B cell (primary cell): ENCODE measurements around the gene CCDC85C. TPM values are rescaled to one million over a fixed set of nuclear protein-coding genes. Genes with fewer than 3 reads are reported as not detected.

Source experiments
- ATAC-seq: fragments of 200-7000 bp; cut with Tn5 transposase; one replicate; pipeline ENCODE4 v1.10.0; 2021; ENCODE audit warnings: low read depth, mild to moderate bottlenecking, moderate number of reproducible peaks, moderate library complexity
- CTCF ChIA-PET: fragments of 350-600 bp; sonication (Branson Sonifier 250); formaldehyde crosslinking; loops from one replicate; lab custom pipeline; 2021; ENCODE audit warnings: antibody characterized with exemption, inconsistent platforms; lab: Charles Lee
- POLR2A ChIA-PET: fragments of 350-600 bp; sonication (Branson Sonifier 250); formaldehyde crosslinking; loops from one replicate; lab custom pipeline; 2021; ENCODE audit warnings: antibody characterized with exemption; lab: Charles Lee
- DNase-seq: peaks from one replicate; pipeline ENCODE4 v3.0.0; 2013
- H2AFZ ChIP-seq: 2 replicates; pipeline ENCODE4 v1.6.1; 2012; ENCODE audit warnings: mild to moderate bottlenecking, low read depth, low read length; ENCODE audit not compliant: insufficient read depth, poor library complexity, severe bottlenecking
- H3K27ac ChIP-seq, 2 donors: 1 replicate in 1 of 2; 2 replicates in 1 of 2; pipeline ENCODE4 v1.5.1; 2012 to 2013; ENCODE audit warnings: low read length in 2 of 2, mild to moderate bottlenecking in 2 of 2, moderate library complexity in 1 of 2
- H3K27me3 ChIP-seq, 4 experiments: fragments of 200-600 bp in 1 of 4; sonication (generic) in 1 of 4; replicated peaks in 1 of 4; 1 replicate in 2 of 4; 2 replicates in 2 of 4; pipeline versions ENCODE4 v1.6.1 to v1.7.0; 2013 to 2016; ENCODE audit warnings: low read length in 3 of 4, mild to moderate bottlenecking in 2 of 4, mixed read lengths in 1 of 4, moderate library complexity in 1 of 4; ENCODE audit not compliant: insufficient read depth in 4 of 4, control insufficient read depth in 3 of 4; ENCODE audit errors: control extremely low read depth in 1 of 4
- H3K36me3 ChIP-seq, 2 experiments: replicated peaks in 1 of 2; 1 replicate in 1 of 2; 2 replicates in 1 of 2; pipeline versions ENCODE4 v1.6.1 to v1.7.1; 2013; ENCODE audit warnings: low read length in 1 of 2; ENCODE audit not compliant: insufficient read depth in 2 of 2, control insufficient read depth in 1 of 2; ENCODE audit errors: control extremely low read depth in 1 of 2, extremely low read depth in 1 of 2
- H3K4me1 ChIP-seq, 2 donors: fragments of 200-600 bp in 1 of 2; sonication (generic) in 1 of 2; 1 replicate in 1 of 2; 2 replicates in 1 of 2; pipeline versions ENCODE4 v1.5.1 to v1.6.1; 2013 to 2017; ENCODE audit warnings: low read length in 2 of 2; ENCODE audit not compliant: control insufficient read depth in 2 of 2, insufficient read depth in 2 of 2
- H3K4me2 ChIP-seq: replicated peaks from 2 replicates; pipeline ENCODE3; 2012; ENCODE audit warnings: mild to moderate bottlenecking, low read depth, low read length; ENCODE audit not compliant: poor library complexity, severe bottlenecking
- H3K4me3 ChIP-seq, 5 experiments: fragments of 200-600 bp in 1 of 5; sonication (generic) in 1 of 5; 1 replicate in 3 of 5; 2 replicates in 2 of 5; pipeline versions ENCODE4 v1.5.1 to v1.7.0; 2011 to 2016; ENCODE audit warnings: low read length in 4 of 5, mild to moderate bottlenecking in 4 of 5, low read depth in 2 of 5, control low read depth in 1 of 5, moderate library complexity in 1 of 5; ENCODE audit not compliant: insufficient read depth in 1 of 5; ENCODE audit errors: control extremely low read depth in 1 of 5, extremely low read depth in 1 of 5
- H3K79me2 ChIP-seq: fragments of 200-600 bp; sonication (generic); one replicate; pipeline ENCODE4 v1.6.0; 2016; ENCODE audit warnings: low read length; ENCODE audit not compliant: control insufficient read depth, insufficient read depth
- H3K9ac ChIP-seq: fragments of 200-600 bp; sonication (generic); 2 replicates; pipeline ENCODE4 v1.6.1; 2017; ENCODE audit warnings: mild to moderate bottlenecking, low read length, moderate library complexity
- H3K9me3 ChIP-seq, 3 donors: one replicate each; pipeline versions ENCODE4 v1.6.1 to v1.7.1; 2013; ENCODE audit warnings: low read length in 2 of 3; ENCODE audit not compliant: control insufficient read depth in 2 of 3, insufficient read depth in 1 of 3; ENCODE audit errors: control extremely low read depth in 1 of 3
- H4K20me1 ChIP-seq: 2 replicates; pipeline ENCODE4 v1.6.0; 2012; ENCODE audit warnings: mild to moderate bottlenecking, low read length; ENCODE audit not compliant: insufficient read depth, control insufficient read depth, poor library complexity, severe bottlenecking
- H3K27ac Mint-ChIP-seq: one replicate; pipeline ENCODE4 v1.8.0; 2021; ENCODE audit warnings: mixed read lengths
- H3K27me3 Mint-ChIP-seq: one replicate; pipeline ENCODE4 v1.8.0; 2021; ENCODE audit warnings: mixed read lengths
- H3K4me1 Mint-ChIP-seq: one replicate; pipeline ENCODE4 v1.8.0; 2021; ENCODE audit warnings: mixed read lengths
- H3K4me3 Mint-ChIP-seq: one replicate; pipeline ENCODE4 v1.8.0; 2021; ENCODE audit warnings: mixed read lengths
- H3K9me3 Mint-ChIP-seq: one replicate; pipeline ENCODE4 v1.8.0; 2022; ENCODE audit warnings: mixed read lengths; ENCODE audit not compliant: insufficient read depth
- CTCF ChIP-seq: fragments of 200-600 bp; IDR thresholded peaks from one replicate; pipeline ENCODE4 v1.8.0; 2022; ENCODE audit warnings: antibody characterized with exemption, mild to moderate bottlenecking
- EZH2 ChIP-seq: IDR thresholded peaks from 2 replicates; pipeline ENCODE4 v1.6.1; 2012; ENCODE audit warnings: borderline replicate concordance, low read depth, mild to moderate bottlenecking, moderate library complexity, low read length; ENCODE audit not compliant: insufficient read depth, poor library complexity, severe bottlenecking
- WGBS: methylation state at CpG from one replicate; pipeline ENCODE4 v1.1.5; 2013; ENCODE audit warnings: missing lambda C conversion rate; ENCODE audit not compliant: insufficient coverage; 5-methylcytosine and 5-hydroxymethylcytosine counted together
- intact Hi-C: fragments of 100-400 bp; cut with micrococcal nuclease; formaldehyde crosslinking; loops from one replicate; pipeline ENCODE4 v1.10.0; 2022
- polyA plus RNA-seq: library from polyadenylated mRNA; depleted of rRNA; stranded (reverse); fragments of >200 nt; gene quantifications from 2 replicates; pipeline ENCODE4 v1.2.3, GENCODE V29; 2012
- total RNA-seq, 2 donors: library from RNA; stranded (reverse); fragments of 120-200 nt in 1 of 2; gene quantifications; 1 replicate in 1 of 2; 2 replicates in 1 of 2; pipeline versions ENCODE4 v1.2.3 to v1.2.4, GENCODE V29; 2013 to 2022

CCDC85C gene
- total and polyA plus RNA-seq, 2 donors (not counting 1 experiment from before 2014, with no cell fraction given), result 0.52 to 2.7 TPM

GRCh38 chr14:99581374-99581773 is 22.6 kb downstream of the CCDC85C start:
- Mint-ChIP-seq H3K4me1 (peaks cover 6% of the 10 kb centered on the region), H3K27ac (no peak overlapping the region), H3K27me3 (no peaks in the 10 kb centered on the region), H3K4me3 (no peak overlapping the region), H3K9me3 (no peaks in the 10 kb centered on the region)
- intact Hi-C loops, result no loop called here
- H3K4me3 ChIP-seq, result no peak overlapping the region
- H3K27ac ChIP-seq, result no peak overlapping the region
- 93% methylated on average over 16 of the region's 16 CpGs for WGBS
- ATAC-seq, result no peak
- no peaks in the 10 kb centered on the region for H3K27me3 ChIP-seq
- no peak overlapping the region for H3K9ac ChIP-seq
- no peak overlapping the region for H3K4me2 ChIP-seq
- H4K20me1 ChIP-seq, result no peaks in the 10 kb centered on the region
- H3K79me2 ChIP-seq, result no peaks in the 10 kb centered on the region
- no peaks in the 10 kb centered on the region for H3K4me1 ChIP-seq
- ChIA-PET CTCF (no interaction called here), POLR2A (no interaction called here)
- H2AFZ ChIP-seq, result no peak overlapping the region
- TF ChIP-seq EZH2 (no peak), CTCF (no peak)
- H3K9me3 ChIP-seq, result no peaks in the 10 kb centered on the region
- H3K36me3 ChIP-seq, result no peaks in the 10 kb centered on the region
- no peak for DNase-seq

GRCh38 chr14:99579903-99580571 is 24.0 kb downstream of the CCDC85C start:
- DNase-seq, result no peak
- Histone ChIP-seq H3K4me1 (no peaks in the 10 kb centered on the region), H3K79me2 (no peaks in the 10 kb centered on the region), H2AFZ (no peak overlapping the region), H3K9me3 (no peaks in the 10 kb centered on the region), H3K36me3 (no peaks in the 10 kb centered on the region), H3K27ac (no peak overlapping the region), H4K20me1 (no peaks in the 10 kb centered on the region), H3K4me2 (no peak overlapping the region), H3K27me3 (no peaks in the 10 kb centered on the region), H3K4me3 (no peak overlapping the region), H3K9ac (no peak overlapping the region)
- no peak overlapping the region for H3K4me3 Mint-ChIP-seq
- H3K27ac Mint-ChIP-seq, result no peak overlapping the region
- ChIA-PET CTCF (no interaction called here), POLR2A (no interaction called here)
- no peaks in the 10 kb centered on the region for H3K27me3 Mint-ChIP-seq
- no peaks in the 10 kb centered on the region for H3K9me3 Mint-ChIP-seq
- H3K4me1 Mint-ChIP-seq, result peaks cover 6% of the 10 kb centered on the region
- WGBS, result 68% methylated on average over 8 of the region's 14 CpGs
- ATAC-seq, result no peak
- intact Hi-C loops, result no loop called here
- TF ChIP-seq EZH2 (no peak), CTCF (no peak)
